HCT116 (cell line): ENCODE data around the gene MTSS2. TPM values are rescaled to one million over a fixed set of nuclear protein-coding genes. Genes with fewer than 3 reads are reported as not detected.
A peak's percentile ranks its signal among the peaks of the same experiment; 100 is the strongest.

Experiments used
- ATAC-seq: fragments of 200-7000 bp; cut with Tn5 transposase; 2 replicates; pipeline ENCODE4 v1.9.1; 2020; ENCODE audit warnings: mild to moderate bottlenecking, moderate library complexity
- BruUV-seq: library from RNA; stranded (reverse); fragments of 400-500 nt; replicated peaks from 2 replicates; lab custom pipeline; 2021; lab: Mats Ljungman, UMichigan
- CTCF ChIA-PET: fragments of 300-600 bp; sonication (Branson Sonifier 250); formaldehyde crosslinking; loops from one replicate; lab custom pipeline; 2021; ENCODE audit warnings: antibody characterized with exemption; lab: Charles Lee
- POLR2A ChIA-PET: fragments of 300-600, 350-600 bp; sonication (Branson Sonifier 250); formaldehyde crosslinking; loops from one replicate; lab custom pipeline; 2021; ENCODE audit warnings: antibody characterized with exemption; lab: Charles Lee
- RAD21 ChIA-PET, 2 experiments: fragments of 300-600 bp; sonication (Branson Sonifier 250); formaldehyde crosslinking; loops; one replicate each; lab custom pipeline; 2023; ENCODE audit warnings: low total read pairs in 2 of 2; ENCODE audit not compliant: uncharacterized antibody in 2 of 2, unreplicated experiment in 2 of 2, low non-redundant PET in 1 of 2; lab: Charles Lee
- DNase-seq: peaks from one replicate; pipeline ENCODE4 v3.0.0-alpha.2; 2010; ENCODE audit warnings: low read depth, low spot score
- H2AFZ ChIP-seq: fragments of 200-600 bp; shearing (Covaris generic), sonication (generic); 2 replicates; pipeline ENCODE4 v1.6.1; 2017; ENCODE audit warnings: low read depth, mixed run types, mixed read lengths, antibody characterized with exemption, low read length; ENCODE audit not compliant: poor library complexity, severe bottlenecking
- H3K27ac ChIP-seq: 2 replicates; pipeline ENCODE4 v1.5.1; 2012; ENCODE audit warnings: low read depth, low read length
- H3K27me3 ChIP-seq: fragments of 200-600 bp; sonication (generic); 2 replicates; pipeline ENCODE4 v1.6.1; 2016; ENCODE audit warnings: mixed run types, low read length, mixed read lengths; ENCODE audit not compliant: insufficient read depth
- H3K36me3 ChIP-seq, 2 experiments: fragments of 200-500 bp in 1 of 2; fragments of 200-600 bp in 1 of 2; sonication (Bioruptor generic) in 1 of 2; sonication (generic) in 1 of 2; 2 replicates each; pipeline versions ENCODE4 v1.5.1 to v1.6.1; 2014 to 2016; ENCODE audit warnings: low read length in 2 of 2, inconsistent platforms in 1 of 2, mixed read lengths in 1 of 2, mixed run types in 1 of 2; ENCODE audit not compliant: insufficient read depth in 2 of 2, control insufficient read depth in 1 of 2
- H3K4me1 ChIP-seq, 2 experiments: fragments of 200-600 bp in 1 of 2; sonication (generic) in 1 of 2; 2 replicates each; pipeline versions ENCODE4 v1.5.1 to v1.6.1; 2012 to 2017; ENCODE audit warnings: low read length in 2 of 2, inconsistent platforms in 1 of 2, mild to moderate bottlenecking in 1 of 2, mixed read lengths in 1 of 2, mixed run types in 1 of 2, moderate library complexity in 1 of 2; ENCODE audit not compliant: insufficient read depth in 2 of 2, control insufficient read depth in 1 of 2
- H3K4me2 ChIP-seq: fragments of 200-600 bp; sonication (generic); 2 replicates; pipeline ENCODE4 v1.6.1; 2017; ENCODE audit warnings: mixed run types, low read length, mixed read lengths
- H3K4me3 ChIP-seq, 2 experiments: fragments of 200-600 bp in 1 of 2; sonication (generic) in 1 of 2; replicated peaks in 1 of 2; 2 replicates each; pipeline ENCODE4 v1.5.1; 2011 to 2016; ENCODE audit warnings: low read length in 2 of 2, control low read depth in 1 of 2, low read depth in 1 of 2, mild to moderate bottlenecking in 1 of 2, mixed read lengths in 1 of 2, mixed run types in 1 of 2
- H3K79me2 ChIP-seq: fragments of 200-600 bp; sonication (generic); 2 replicates; pipeline ENCODE4 v1.6.1; 2017; ENCODE audit warnings: mild to moderate bottlenecking, mixed run types, low read length, moderate library complexity, mixed read lengths; ENCODE audit not compliant: insufficient read depth
- H3K9ac ChIP-seq: fragments of 200-600 bp; sonication (generic); 2 replicates; pipeline ENCODE4 v1.6.1; 2016; ENCODE audit warnings: low read length, mixed read lengths
- H3K9me2 ChIP-seq: fragments of 200-600 bp; sonication (generic), shearing (Covaris generic); 2 replicates; pipeline ENCODE4 v1.6.1; 2017; ENCODE audit warnings: mixed run types, mild to moderate bottlenecking, moderate library complexity; ENCODE audit not compliant: insufficient read depth
- H3K9me3 ChIP-seq, 2 experiments: fragments of 200-500 bp in 1 of 2; fragments of 200-600 bp in 1 of 2; sonication (Bioruptor generic) in 1 of 2; sonication (generic) in 1 of 2; 2 replicates each; pipeline ENCODE4 v1.6.1; 2014 to 2017; ENCODE audit warnings: low read length in 2 of 2, mixed read lengths in 2 of 2, inconsistent platforms in 1 of 2, low read depth in 1 of 2, mild to moderate bottlenecking in 1 of 2, mixed run types in 1 of 2, moderate library complexity in 1 of 2; ENCODE audit not compliant: control insufficient read depth in 1 of 2, insufficient read depth in 1 of 2
- H4K20me1 ChIP-seq: fragments of 200-600 bp; sonication (generic), shearing (Covaris generic); 2 replicates; pipeline ENCODE4 v1.6.1; 2017; ENCODE audit warnings: mixed run types, mild to moderate bottlenecking, moderate library complexity; ENCODE audit not compliant: insufficient read depth
- CEBPB ChIP-seq: IDR thresholded peaks from 2 replicates; pipeline ENCODE4 v1.6.1; 2012; ENCODE audit warnings: low read depth
- EZH2 ChIP-seq: fragments of 200-600 bp; sonication (generic); IDR thresholded peaks from 2 replicates; pipeline ENCODE4 v1.6.1; 2017; ENCODE audit warnings: antibody characterized with exemption, mixed run types
- EZH2phosphoT487 ChIP-seq: fragments of 200-600 bp; IDR thresholded peaks from 2 replicates; pipeline ENCODE4 v1.6.1; 2018; ENCODE audit warnings: antibody characterized with exemption, borderline replicate concordance
- FOSL1 ChIP-seq: IDR thresholded peaks from 2 replicates; pipeline ENCODE4 v1.6.1; 2012; ENCODE audit warnings: low read depth
- JUND ChIP-seq: IDR thresholded peaks from 2 replicates; pipeline ENCODE4 v1.6.1; 2012
- POLR2A ChIP-seq: IDR thresholded peaks from 2 replicates; pipeline ENCODE4 v1.7.0; 2011; ENCODE audit warnings: borderline replicate concordance; ENCODE audit not compliant: insufficient read depth, insufficient read length; ENCODE audit errors: extremely low read depth
- TCF7L2 ChIP-seq: IDR thresholded peaks from 2 replicates; pipeline ENCODE4 v1.7.0; 2011; ENCODE audit warnings: borderline replicate concordance, inconsistent platforms; ENCODE audit not compliant: insufficient read depth, insufficient read length; ENCODE audit errors: extremely low read depth
- intact Hi-C: fragments of 100-400 bp; cut with micrococcal nuclease; formaldehyde crosslinking; loops from 2 replicates; pipeline ENCODE4 v1.10.0; 2022
- total RNA-seq: library from RNA; stranded (reverse); gene quantifications from one replicate; pipeline ENCODE4 v1.2.1, GENCODE V29; 2021; ENCODE audit not compliant: unreplicated experiment
- TF ChIP-seq, protein P1 (sequence below): IDR thresholded peaks from 2 replicates; pipeline ENCODE4 v1.6.1; 2012
- TF ChIP-seq, protein P2 (sequence below), 3 experiments: fragments of 200-600 bp in 1 of 3; sonication (generic) in 1 of 3; IDR thresholded peaks in 2 of 3; conservative IDR thresholded peaks in 1 of 3; 2 replicates each; pipeline ENCODE4 v1.5.1; 2012 to 2017; ENCODE audit warnings: low read depth in 2 of 3, low read length in 2 of 3, antibody characterized with exemption in 1 of 3, borderline replicate concordance in 1 of 3, control low read depth in 1 of 3, mild to moderate bottlenecking in 1 of 3, mixed read lengths in 1 of 3, mixed run types in 1 of 3, moderate library complexity in 1 of 3; ENCODE audit not compliant: insufficient read depth in 1 of 3

MTSS2 gene
- total RNA-seq, 1 experiment from 2014 or later: 41.8 TPM

GRCh38 chr16:70680495-70681381 is 5.1 kb downstream of the MTSS2 start:
- POLR2A ChIA-PET: no interaction called here
- Histone ChIP-seq H3K4me3 (no peak overlapping the region), H3K27me3 (no peaks in the 10 kb centered on the region), H2AFZ (no peak overlapping the region), H3K9me3 (no peaks in the 10 kb centered on the region), H3K4me1 (peaks cover 5 to 14% of the 10 kb centered on the region in 2 experiments; a peak in 3 of 4 replicates)
- no peak for TF ChIP-seq JUND
- TF ChIP-seq POLR2A: no peak
- TF ChIP-seq CEBPB: no peak
- TF ChIP-seq, all 23 proteins: peak for 0
- no peaks in the 10 kb centered on the region for H4K20me1 ChIP-seq
- H3K27ac ChIP-seq: no peak overlapping the region; the same call in 1 of the 2 replicates
- CTCF ChIA-PET: interaction anchor here (0.5 to 3.4 kb wide), 2 partner anchors 90 to 271 kb away, joined by 3 to 19 read pairs; no protein-coding TSS in a partner anchor
- RAD21 ChIA-PET: no interaction called here
- H3K9ac ChIP-seq: no peak overlapping the region
- peaks cover 54% of the 10 kb centered on the region for H3K79me2 ChIP-seq
- no peak for DNase-seq
- intact Hi-C loops: loop anchor here (1.0 kb wide), 1 partner anchor 91 kb away; no protein-coding TSS in a partner anchor
- no TSS peak for BruUV-seq
- peaks cover 13 to 23% of the 10 kb centered on the region in 2 experiments; a peak in 3 of 4 replicates for H3K36me3 ChIP-seq
- H3K9me2 ChIP-seq: no peaks in the 10 kb centered on the region
- H3K4me2 ChIP-seq: no peak overlapping the region
- ATAC-seq: no peak

DNA sequence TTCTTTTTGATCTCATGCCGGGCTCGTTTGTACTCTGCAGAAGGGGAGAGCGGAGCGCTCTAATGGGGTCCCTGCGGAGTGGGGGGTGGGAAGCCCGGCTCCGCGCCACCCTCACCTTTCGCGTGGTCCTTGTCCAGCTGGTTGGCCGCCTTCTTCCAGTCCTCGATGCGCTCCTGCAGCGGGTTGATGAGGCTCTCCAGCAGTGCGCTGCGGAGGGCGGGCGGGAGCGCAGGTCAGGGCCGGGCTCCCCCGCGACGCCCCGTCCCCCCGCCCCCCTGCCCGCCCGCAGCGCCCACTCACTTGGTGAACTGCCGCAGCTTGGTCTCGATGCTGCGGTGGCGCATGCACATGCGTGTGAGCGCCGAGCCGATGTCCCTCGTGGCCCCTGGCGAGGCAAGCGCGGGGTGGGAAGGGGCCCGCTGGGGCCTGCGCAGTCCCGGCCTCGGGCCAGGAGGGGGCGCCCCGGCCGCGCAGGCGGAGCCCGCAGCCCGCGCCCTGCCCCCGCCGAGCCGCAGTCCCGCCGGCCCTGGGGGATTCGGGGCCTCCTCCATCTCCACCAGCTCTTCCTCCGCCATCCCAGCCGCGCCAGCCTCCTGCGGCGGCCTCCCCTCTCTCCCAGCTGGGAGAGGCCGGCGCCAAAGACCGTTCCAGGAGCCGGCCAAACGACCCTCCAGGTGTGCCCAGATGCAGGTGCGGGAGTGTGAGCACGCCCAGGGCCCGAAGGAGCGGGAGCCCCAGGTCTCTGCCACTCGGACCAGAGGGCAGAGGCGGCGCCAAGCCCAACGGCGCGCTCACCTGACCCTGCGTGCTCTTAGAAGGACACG is 6.0 kb downstream of the MTSS2 start:
- intact Hi-C loops: loop anchor here (1.0 kb wide), 1 partner anchor 91 kb away; no protein-coding TSS in a partner anchor
- H3K4me2 ChIP-seq: no peak overlapping the region
- peaks cover 5 to 14% of the 10 kb centered on the region in 2 experiments; a peak in 3 of 4 replicates for H3K4me1 ChIP-seq
- ATAC-seq (peak; percentile 74), DNase-seq (no peak)
- ChIA-PET POLR2A (no interaction called here), RAD21 (interaction anchor here in 1 of 2 experiments (0.6 kb wide), 1 partner anchor 91 kb away, joined by 3 read pairs; no protein-coding TSS in a partner anchor), CTCF (interaction anchor here (3.4 kb wide), 1 partner anchor 91 kb away, joined by 19 read pairs; no protein-coding TSS in a partner anchor)
- no peak overlapping the region for H3K9ac ChIP-seq
- no peaks in the 10 kb centered on the region for H3K9me2 ChIP-seq
- H4K20me1 ChIP-seq: no peaks in the 10 kb centered on the region
- no peak overlapping the region; the same call in 1 of the 2 replicates for H3K27ac ChIP-seq
- H2AFZ ChIP-seq: no peak overlapping the region
- H3K4me3 ChIP-seq: no peak overlapping the region
- BruUV-seq: no TSS peak
- no peaks in the 10 kb centered on the region for H3K27me3 ChIP-seq
- no peaks in the 10 kb centered on the region for H3K9me3 ChIP-seq
- H3K36me3 ChIP-seq: peaks cover 13 to 27% of the 10 kb centered on the region in 2 experiments; a peak in 3 of 4 replicates
- H3K79me2 ChIP-seq: peaks cover 48% of the 10 kb centered on the region
- TF ChIP-seq EZH2 (no peak), EZH2phosphoT487 (no peak), TCF7L2 (no peak), POLR2A (no peak), FOSL1 (no peak)
- TF ChIP-seq, protein P1, sequence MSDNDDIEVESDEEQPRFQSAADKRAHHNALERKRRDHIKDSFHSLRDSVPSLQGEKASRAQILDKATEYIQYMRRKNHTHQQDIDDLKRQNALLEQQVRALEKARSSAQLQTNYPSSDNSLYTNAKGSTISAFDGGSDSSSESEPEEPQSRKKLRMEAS: no peak
- TF ChIP-seq, protein P2, sequence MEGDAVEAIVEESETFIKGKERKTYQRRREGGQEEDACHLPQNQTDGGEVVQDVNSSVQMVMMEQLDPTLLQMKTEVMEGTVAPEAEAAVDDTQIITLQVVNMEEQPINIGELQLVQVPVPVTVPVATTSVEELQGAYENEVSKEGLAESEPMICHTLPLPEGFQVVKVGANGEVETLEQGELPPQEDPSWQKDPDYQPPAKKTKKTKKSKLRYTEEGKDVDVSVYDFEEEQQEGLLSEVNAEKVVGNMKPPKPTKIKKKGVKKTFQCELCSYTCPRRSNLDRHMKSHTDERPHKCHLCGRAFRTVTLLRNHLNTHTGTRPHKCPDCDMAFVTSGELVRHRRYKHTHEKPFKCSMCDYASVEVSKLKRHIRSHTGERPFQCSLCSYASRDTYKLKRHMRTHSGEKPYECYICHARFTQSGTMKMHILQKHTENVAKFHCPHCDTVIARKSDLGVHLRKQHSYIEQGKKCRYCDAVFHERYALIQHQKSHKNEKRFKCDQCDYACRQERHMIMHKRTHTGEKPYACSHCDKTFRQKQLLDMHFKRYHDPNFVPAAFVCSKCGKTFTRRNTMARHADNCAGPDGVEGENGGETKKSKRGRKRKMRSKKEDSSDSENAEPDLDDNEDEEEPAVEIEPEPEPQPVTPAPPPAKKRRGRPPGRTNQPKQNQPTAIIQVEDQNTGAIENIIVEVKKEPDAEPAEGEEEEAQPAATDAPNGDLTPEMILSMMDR (IDR thresholded peaks at IDR 0.05 in 2 of 3, conservative IDR thresholded peaks at IDR 0.05 in 1 of 3; ENCODE audit: borderline replicate concordance in 1 of 3, insufficient read depth in 1 of 3, low read depth in 2 of 3, low read length in 2 of 3): peak in 1 of 3 experiments; percentile 40; a peak in 3 of 6 replicates
